Measurements from ENCODE around the gene HNRNPA0.

Gene HNRNPA0

GRCh38 chr5:137758121-137758520, 4.0 kb upstream of the HNRNPA0 start:
- no peak for TF ChIP-seq NFIC (IDR thresholded peaks at IDR 0.05)
- TF ChIP-seq FOXM1 (IDR thresholded peaks at IDR 0.05; ENCODE audit: borderline replicate concordance, low read depth), result no peak
- no peak for TF ChIP-seq TAF1 (IDR thresholded peaks at IDR 0.05; ENCODE audit: low read depth)
- no peak for TF ChIP-seq RAD21 (IDR thresholded peaks at IDR 0.05; ENCODE audit: low read depth)
- no peak for TF ChIP-seq EGR1 (IDR thresholded peaks at IDR 0.05)
- no peak for TF ChIP-seq EP300 (IDR thresholded peaks at IDR 0.05; ENCODE audit: borderline replicate concordance)
- no peak for TF ChIP-seq CEBPB (IDR thresholded peaks at IDR 0.05)
- TF ChIP-seq USF1 (IDR thresholded peaks at IDR 0.05), result no peak
- TF ChIP-seq MAX (IDR thresholded peaks at IDR 0.05), result no peak

- TF ChIP-seq ZBTB7A (IDR thresholded peaks at IDR 0.05; ENCODE audit: low read depth), result no peak
- TF ChIP-seq YY1 (IDR thresholded peaks at IDR 0.05; ENCODE audit: low read depth), result no peak
- no peak for TF ChIP-seq TEAD4 (IDR thresholded peaks at IDR 0.05)
- no peak for TF ChIP-seq RAD21 (IDR thresholded peaks at IDR 0.05; ENCODE audit: low read depth)
- no peak for TF ChIP-seq TAF1 (IDR thresholded peaks at IDR 0.05; ENCODE audit: low read depth)
- TF ChIP-seq NFIC (IDR thresholded peaks at IDR 0.05), result no peak
- no peak for TF ChIP-seq CEBPB (IDR thresholded peaks at IDR 0.05)
- TF ChIP-seq REST (IDR thresholded peaks at IDR 0.05; ENCODE audit: low read depth), result no peak
- TF ChIP-seq CREB1 (IDR thresholded peaks at IDR 0.05; ENCODE audit: low read depth), result no peak
- no peak for TF ChIP-seq FOXM1 (IDR thresholded peaks at IDR 0.05; ENCODE audit: borderline replicate concordance, low read depth)
- TF ChIP-seq TCF12 (IDR thresholded peaks at IDR 0.05; ENCODE audit: low read depth), result no peak
- no peak for TF ChIP-seq USF1 (IDR thresholded peaks at IDR 0.05)
- TF ChIP-seq MAX (IDR thresholded peaks at IDR 0.05), result no peak
- no peak for TF ChIP-seq EP300 (IDR thresholded peaks at IDR 0.05; ENCODE audit: borderline replicate concordance)
- no peak for TF ChIP-seq EGR1 (IDR thresholded peaks at IDR 0.05)
These were observed 3.5 kb upstream of the HNRNPA0 start for GRCh38 chr5:137757634-137758033.

GRCh38 chr5:137754961-137755762, 999 bp upstream of the HNRNPA0 start:
- no peak for TF ChIP-seq CREB1 (IDR thresholded peaks at IDR 0.05; ENCODE audit: low read depth)
- peak; percentile 78 for TF ChIP-seq YY1 (IDR thresholded peaks at IDR 0.05; ENCODE audit: low read depth)
- TF ChIP-seq MAX (IDR thresholded peaks at IDR 0.05), result peak; percentile 17
- no peak for TF ChIP-seq EGR1 (IDR thresholded peaks at IDR 0.05)
- no peak for TF ChIP-seq FOXM1 (IDR thresholded peaks at IDR 0.05; ENCODE audit: borderline replicate concordance, low read depth)
- TF ChIP-seq RAD21 (IDR thresholded peaks at IDR 0.05; ENCODE audit: low read depth), result no peak
- no peak for TF ChIP-seq ZBTB7A (IDR thresholded peaks at IDR 0.05; ENCODE audit: low read depth)
- TF ChIP-seq USF1 (IDR thresholded peaks at IDR 0.05), result no peak
- no peak for TF ChIP-seq NFIC (IDR thresholded peaks at IDR 0.05)
- no peak for TF ChIP-seq EP300 (IDR thresholded peaks at IDR 0.05; ENCODE audit: borderline replicate concordance)

GRCh38 chr5:137753691-137754187, 424 bp downstream of the HNRNPA0 start:
- TF ChIP-seq CEBPB (IDR thresholded peaks at IDR 0.05), result no peak
- peak; percentile 72 for TF ChIP-seq YY1 (IDR thresholded peaks at IDR 0.05; ENCODE audit: low read depth)

GRCh38 chr5:137752905-137753690, 1.1 kb downstream of the HNRNPA0 start:
- peak; percentile 56 for TF ChIP-seq MAX (IDR thresholded peaks at IDR 0.05)
- no peak for TF ChIP-seq TAF1 (IDR thresholded peaks at IDR 0.05; ENCODE audit: low read depth)
- 0 out of 2 replicates have a peak, but pooled peaks have one; percentile 32 for TF ChIP-seq ZBTB7A (IDR thresholded peaks at IDR 0.05; ENCODE audit: low read depth)
- TF ChIP-seq TEAD4 (IDR thresholded peaks at IDR 0.05), result no peak

- TF ChIP-seq CEBPB (IDR thresholded peaks at IDR 0.05) (0 out of 2 replicates have a peak, but pooled peaks have one; percentile 10), TCF12 (IDR thresholded peaks at IDR 0.05; ENCODE audit: low read depth) (no peak)
These were observed 2.2 kb downstream of the HNRNPA0 start for GRCh38 chr5:137751869-137752491.
